ENCODE measurements around the gene PTPRH. TPM values are rescaled to one million over a fixed set of nuclear protein-coding genes. Genes with fewer than 3 reads are reported as not detected.

PTPRH gene
- total RNA-seq, 1 experiment from 2014 or later: 11.7 TPM

DNA sequence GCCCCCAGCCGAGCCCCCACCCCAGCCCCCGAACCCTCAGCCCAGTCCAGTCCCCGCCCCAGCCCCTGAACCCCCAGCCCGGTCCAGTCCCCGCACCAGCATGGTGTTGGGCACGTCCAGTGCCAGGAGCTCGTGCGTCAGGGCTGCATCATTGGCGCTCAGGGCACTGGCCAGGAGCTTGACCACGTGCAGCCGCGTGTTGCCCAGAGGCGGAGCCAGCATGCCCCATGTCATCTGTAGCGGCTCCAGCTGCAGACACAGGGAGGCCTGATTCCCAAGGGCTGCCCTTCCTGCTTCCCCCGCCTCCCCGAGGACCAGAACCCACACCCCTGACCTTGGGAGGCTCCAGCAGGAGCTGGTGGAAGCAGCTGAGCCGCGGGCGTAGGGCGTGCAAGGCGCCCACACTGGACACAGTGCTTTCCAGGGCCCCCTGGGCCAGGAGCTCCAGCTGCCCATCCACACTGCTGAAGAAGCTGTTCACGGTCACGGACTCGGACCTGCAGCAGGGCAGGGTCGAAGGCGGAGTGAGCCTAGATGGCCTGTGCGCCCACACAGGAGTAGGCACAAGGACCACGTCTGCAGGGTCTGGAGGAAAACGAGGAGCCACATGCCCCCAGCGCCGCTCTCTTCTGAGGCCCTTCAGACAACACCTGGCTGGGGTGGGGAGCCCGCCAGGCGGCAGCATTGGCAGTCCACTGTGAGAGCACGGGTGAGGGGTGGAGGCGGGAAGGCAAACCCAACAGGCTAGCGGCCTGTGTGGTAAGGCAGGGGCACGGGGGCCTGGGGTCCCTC, 32.0 kb upstream of the PTPRH start:
- Histone ChIP-seq H3K36me3 (ENCODE audit: low read depth) (peaks cover 33% of the 10 kb centered on the region), H3K9me2 (ENCODE audit: insufficient read depth) (no peaks in the 10 kb centered on the region), H3F3A (ENCODE audit: insufficient read depth, low read depth) (peaks cover 18% of the 10 kb centered on the region; the same call in 1 of the 2 replicates), H3K4me3 (no peak overlapping the region), H3K27me3 (ENCODE audit: insufficient read depth, low read depth) (no peaks in the 10 kb centered on the region), H2AFZ (no peak overlapping the region), H3K4me1 (replicated peaks; ENCODE audit: insufficient read depth) (no peaks in the 10 kb centered on the region), H4K20me1 (ENCODE audit: insufficient read depth) (peaks cover 18% of the 10 kb centered on the region), H3K9me3 (ENCODE audit: insufficient read depth, low read depth) (no peaks in the 10 kb centered on the region), H3K27ac (no peak overlapping the region), H3K4me2 (no peak overlapping the region), H3K79me2 (ENCODE audit: low read depth) (peaks cover 6% of the 10 kb centered on the region)
- DNase-seq: no peak
- ChIA-PET POLR2A (ENCODE audit: unreplicated experiment) (no interaction called here), CTCF (no interaction called here)
- no peak for TF ChIP-seq EZH2 (IDR thresholded peaks at IDR 0.05; ENCODE audit: low read depth)
- TF ChIP-seq, protein P1, sequence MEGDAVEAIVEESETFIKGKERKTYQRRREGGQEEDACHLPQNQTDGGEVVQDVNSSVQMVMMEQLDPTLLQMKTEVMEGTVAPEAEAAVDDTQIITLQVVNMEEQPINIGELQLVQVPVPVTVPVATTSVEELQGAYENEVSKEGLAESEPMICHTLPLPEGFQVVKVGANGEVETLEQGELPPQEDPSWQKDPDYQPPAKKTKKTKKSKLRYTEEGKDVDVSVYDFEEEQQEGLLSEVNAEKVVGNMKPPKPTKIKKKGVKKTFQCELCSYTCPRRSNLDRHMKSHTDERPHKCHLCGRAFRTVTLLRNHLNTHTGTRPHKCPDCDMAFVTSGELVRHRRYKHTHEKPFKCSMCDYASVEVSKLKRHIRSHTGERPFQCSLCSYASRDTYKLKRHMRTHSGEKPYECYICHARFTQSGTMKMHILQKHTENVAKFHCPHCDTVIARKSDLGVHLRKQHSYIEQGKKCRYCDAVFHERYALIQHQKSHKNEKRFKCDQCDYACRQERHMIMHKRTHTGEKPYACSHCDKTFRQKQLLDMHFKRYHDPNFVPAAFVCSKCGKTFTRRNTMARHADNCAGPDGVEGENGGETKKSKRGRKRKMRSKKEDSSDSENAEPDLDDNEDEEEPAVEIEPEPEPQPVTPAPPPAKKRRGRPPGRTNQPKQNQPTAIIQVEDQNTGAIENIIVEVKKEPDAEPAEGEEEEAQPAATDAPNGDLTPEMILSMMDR (conservative IDR thresholded peaks at IDR 0.05): no peak
- BruUV-seq (replicated peaks): no TSS peak
- intact Hi-C loops (cut with micrococcal nuclease; ENCODE audit: unreplicated experiment): no loop called here

DNA sequence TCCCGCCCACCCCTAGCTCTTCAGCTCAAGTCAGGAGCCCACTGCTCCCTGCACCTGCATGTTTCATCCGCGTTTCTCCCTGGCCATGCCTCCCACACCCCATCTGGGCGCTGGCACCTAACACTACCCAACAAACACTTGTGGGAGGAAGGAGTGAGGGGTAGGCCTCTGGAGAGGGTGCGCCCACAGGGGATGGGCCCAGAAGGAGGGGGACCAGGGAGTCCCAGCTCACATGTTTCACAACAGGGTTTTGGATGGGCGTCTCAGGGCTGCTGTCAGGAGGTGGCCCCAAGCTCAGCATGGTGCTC, 31.4 kb upstream of the PTPRH start:
- no peak overlapping the region for H3K27ac ChIP-seq
- ChIA-PET POLR2A (ENCODE audit: unreplicated experiment) (no interaction called here), CTCF (no interaction called here)
- no peak for TF ChIP-seq EZH2 (IDR thresholded peaks at IDR 0.05; ENCODE audit: low read depth)
- TF ChIP-seq, protein P1 (conservative IDR thresholded peaks at IDR 0.05): no peak
- peaks cover 11% of the 10 kb centered on the region; the same call in 1 of the 2 replicates for H4K20me1 ChIP-seq (ENCODE audit: insufficient read depth)
- no peak overlapping the region for H3K4me3 ChIP-seq
- no peak overlapping the region for H3K4me2 ChIP-seq
- no peaks in the 10 kb centered on the region for H3K9me3 ChIP-seq (ENCODE audit: insufficient read depth, low read depth)
- no TSS peak for BruUV-seq (replicated peaks)
- H3K4me1 ChIP-seq (replicated peaks; ENCODE audit: insufficient read depth): no peaks in the 10 kb centered on the region
- no peak for DNase-seq
- no peaks in the 10 kb centered on the region for H3K27me3 ChIP-seq (ENCODE audit: insufficient read depth, low read depth)
- H3K79me2 ChIP-seq (ENCODE audit: low read depth): no peaks in the 10 kb centered on the region
- H3F3A ChIP-seq (ENCODE audit: insufficient read depth, low read depth): peaks cover 18% of the 10 kb centered on the region; the same call in 1 of the 2 replicates
- no peak overlapping the region for H2AFZ ChIP-seq
- H3K9me2 ChIP-seq (ENCODE audit: insufficient read depth): no peaks in the 10 kb centered on the region
- peaks cover 31% of the 10 kb centered on the region for H3K36me3 ChIP-seq (ENCODE audit: low read depth)
- intact Hi-C loops (cut with micrococcal nuclease; ENCODE audit: unreplicated experiment): no loop called here

DNA sequence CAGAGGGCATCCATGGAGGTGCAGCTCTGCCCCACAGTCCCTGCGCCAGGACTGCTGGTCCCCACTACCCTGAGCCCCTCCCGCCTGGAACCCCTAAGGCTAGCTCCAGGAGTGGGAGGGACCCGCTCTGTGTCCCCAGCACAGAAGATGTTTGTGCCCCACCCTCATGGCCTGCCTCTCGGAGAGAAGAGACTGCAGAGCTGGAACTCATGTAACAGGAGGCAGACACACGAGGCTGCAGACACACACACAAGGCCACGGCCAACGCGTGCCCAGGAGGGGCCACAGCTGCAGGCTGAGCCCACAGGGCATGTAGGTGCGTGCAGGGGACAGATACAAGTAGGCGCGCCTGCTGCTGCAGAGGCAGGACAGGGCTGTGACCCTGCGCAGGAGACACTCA, 29.7 kb upstream of the PTPRH start:
- DNase-seq: no peak
- H3K9me3 ChIP-seq (ENCODE audit: insufficient read depth, low read depth): no peaks in the 10 kb centered on the region
- CTCF ChIA-PET: no interaction called here
- no peaks in the 10 kb centered on the region for H3K79me2 ChIP-seq (ENCODE audit: low read depth)
- no peaks in the 10 kb centered on the region for H3K9me2 ChIP-seq (ENCODE audit: insufficient read depth)
- no peaks in the 10 kb centered on the region for H3K4me1 ChIP-seq (replicated peaks; ENCODE audit: insufficient read depth)
- no peak overlapping the region for H3K4me3 ChIP-seq
- POLR2A ChIA-PET (ENCODE audit: unreplicated experiment): no interaction called here
- TF ChIP-seq EZH2 (IDR thresholded peaks at IDR 0.05; ENCODE audit: low read depth): no peak
- TF ChIP-seq, protein P1 (conservative IDR thresholded peaks at IDR 0.05): no peak
- peaks cover 23% of the 10 kb centered on the region; the same call in 1 of the 2 replicates for H3F3A ChIP-seq (ENCODE audit: insufficient read depth, low read depth)
- intact Hi-C loops (cut with micrococcal nuclease; ENCODE audit: unreplicated experiment): no loop called here
- BruUV-seq (replicated peaks): no TSS peak
- peaks cover 13% of the 10 kb centered on the region for H4K20me1 ChIP-seq (ENCODE audit: insufficient read depth)
- peaks cover 28% of the 10 kb centered on the region for H3K36me3 ChIP-seq (ENCODE audit: low read depth)
- H2AFZ ChIP-seq: no peak overlapping the region
- no peak overlapping the region for H3K27ac ChIP-seq
- H3K4me2 ChIP-seq: no peak overlapping the region
- H3K27me3 ChIP-seq (ENCODE audit: insufficient read depth, low read depth): no peaks in the 10 kb centered on the region

All from PC-9 (cell line).